WERI-Rb-1 (cell line): Measurements from ENCODE around the gene DIPK1B.

Experiments
- DNase-seq: peaks from one replicate; pipeline ENCODE4 v3.0.0-alpha.2; 2020
- H3K27ac ChIP-seq: fragments of 250-450 bp; sonication (Bioruptor Pico); 2 replicates; pipeline ENCODE4 v1.5.1; 2020; ENCODE audit warnings: mild to moderate bottlenecking, moderate library complexity
- H3K27me3 ChIP-seq: fragments of 250-450 bp; sonication (Bioruptor Pico); 2 replicates; pipeline ENCODE4 v1.5.1; 2021; ENCODE audit warnings: mild to moderate bottlenecking, low read depth, moderate library complexity; ENCODE audit not compliant: insufficient read depth, severe bottlenecking
- H3K36me3 ChIP-seq: fragments of 250-450 bp; sonication (Bioruptor Pico); 2 replicates; pipeline ENCODE4 v1.5.1; 2020; ENCODE audit warnings: mild to moderate bottlenecking, moderate library complexity
- H3K4me3 ChIP-seq: 2 replicates; pipeline ENCODE4 v1.5.1; 2011; ENCODE audit warnings: low read depth, mild to moderate bottlenecking, control low read depth, low read length
- H3K9me3 ChIP-seq: fragments of 250-450 bp; sonication (Bioruptor Pico); 2 replicates; pipeline ENCODE4 v1.5.1; 2021; ENCODE audit warnings: mild to moderate bottlenecking, moderate library complexity; ENCODE audit not compliant: severe bottlenecking
- TF ChIP-seq, protein P1 (sequence below): IDR thresholded peaks from 2 replicates; pipeline ENCODE4 v1.5.1; 2011; ENCODE audit warnings: low read depth, mild to moderate bottlenecking, control low read depth, inconsistent platforms, low read length

The DIPK1B gene

DNA sequence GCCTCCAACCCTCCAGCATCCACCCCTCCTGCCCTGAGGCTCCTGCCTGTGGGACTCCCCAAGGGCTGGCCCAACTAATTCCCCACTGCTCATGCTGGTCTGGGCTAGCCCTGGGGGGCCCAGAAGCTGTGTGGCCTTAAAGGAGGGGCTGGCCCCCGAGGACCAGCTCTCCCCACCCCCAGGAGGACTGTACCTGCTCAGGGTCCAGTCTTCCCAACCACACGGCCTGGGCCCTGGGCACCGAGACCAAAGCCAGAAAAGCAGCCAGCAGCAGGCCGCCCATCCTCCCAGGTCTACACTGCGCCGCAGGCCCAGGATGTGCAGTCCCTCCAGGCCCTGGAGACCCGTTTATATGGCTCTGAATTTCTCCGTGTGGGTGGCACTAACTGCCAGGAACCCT lies 35.8 kb downstream of the DIPK1B start, which contains the start of gene LCN6:
LCN6 (minus strand) TSS at position 325 of the 400 bp plus-strand sequence; CDS start at position 283, 42 bp downstream.
- TF ChIP-seq, protein P1, sequence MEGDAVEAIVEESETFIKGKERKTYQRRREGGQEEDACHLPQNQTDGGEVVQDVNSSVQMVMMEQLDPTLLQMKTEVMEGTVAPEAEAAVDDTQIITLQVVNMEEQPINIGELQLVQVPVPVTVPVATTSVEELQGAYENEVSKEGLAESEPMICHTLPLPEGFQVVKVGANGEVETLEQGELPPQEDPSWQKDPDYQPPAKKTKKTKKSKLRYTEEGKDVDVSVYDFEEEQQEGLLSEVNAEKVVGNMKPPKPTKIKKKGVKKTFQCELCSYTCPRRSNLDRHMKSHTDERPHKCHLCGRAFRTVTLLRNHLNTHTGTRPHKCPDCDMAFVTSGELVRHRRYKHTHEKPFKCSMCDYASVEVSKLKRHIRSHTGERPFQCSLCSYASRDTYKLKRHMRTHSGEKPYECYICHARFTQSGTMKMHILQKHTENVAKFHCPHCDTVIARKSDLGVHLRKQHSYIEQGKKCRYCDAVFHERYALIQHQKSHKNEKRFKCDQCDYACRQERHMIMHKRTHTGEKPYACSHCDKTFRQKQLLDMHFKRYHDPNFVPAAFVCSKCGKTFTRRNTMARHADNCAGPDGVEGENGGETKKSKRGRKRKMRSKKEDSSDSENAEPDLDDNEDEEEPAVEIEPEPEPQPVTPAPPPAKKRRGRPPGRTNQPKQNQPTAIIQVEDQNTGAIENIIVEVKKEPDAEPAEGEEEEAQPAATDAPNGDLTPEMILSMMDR = no peak

DNA sequence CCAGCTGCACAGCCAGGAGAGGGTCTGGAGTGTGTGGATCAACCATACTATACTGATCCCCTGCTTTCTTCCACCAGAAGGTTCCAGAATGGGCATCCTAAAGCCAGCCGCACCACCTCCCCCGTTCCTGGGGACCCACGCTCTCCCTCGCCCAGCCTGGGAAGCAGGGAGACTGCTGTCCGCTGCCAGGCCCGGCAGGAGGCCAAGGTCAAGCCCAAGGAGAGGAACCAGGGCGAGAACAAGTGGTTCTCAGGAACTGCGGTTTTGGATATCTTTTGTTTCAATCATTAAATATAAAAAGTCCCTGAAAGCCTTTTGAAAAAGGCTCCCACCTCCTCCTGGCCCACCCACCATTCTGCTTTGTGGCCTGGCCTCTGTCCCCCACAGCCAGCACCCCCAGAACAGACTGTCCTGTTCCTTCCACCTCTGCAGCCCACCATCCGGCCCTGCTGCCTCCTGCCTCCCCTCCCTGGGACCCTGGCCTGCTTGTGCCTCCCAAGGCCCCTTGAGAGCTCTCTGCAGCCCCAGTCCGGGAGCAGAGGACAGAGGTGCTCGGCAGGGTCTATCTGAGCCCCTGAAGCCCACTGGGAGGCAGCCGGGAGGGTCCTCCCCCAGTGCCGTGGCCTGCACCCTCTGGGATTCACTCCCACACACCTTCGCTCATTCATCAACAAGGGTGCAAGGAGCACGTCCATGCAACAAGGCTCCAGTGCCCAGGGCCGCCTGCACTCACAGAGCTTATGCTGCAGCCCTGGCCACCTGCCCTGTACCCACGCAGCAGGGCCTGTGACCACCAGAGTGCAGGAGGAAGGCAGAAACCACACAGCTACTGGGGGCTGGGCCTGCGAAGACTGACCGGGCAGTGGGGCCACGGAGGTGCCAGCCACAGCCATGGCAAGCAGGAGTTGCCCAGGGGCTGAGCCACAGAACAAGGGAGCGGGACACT lies 36.6 kb downstream of the DIPK1B start:
- TF ChIP-seq, protein P1 = no peak
- no peak for DNase-seq
- Histone ChIP-seq H3K36me3 (no peaks in the 10 kb centered on the region), H3K27ac (no peak overlapping the region), H3K9me3 (no peaks in the 10 kb centered on the region), H3K27me3 (no peaks in the 10 kb centered on the region), H3K4me3 (no peak overlapping the region)

More for the DNA sequence above, 35.8 kb downstream of the DIPK1B start, which contains the start of gene LCN6:
- no peak for DNase-seq
- Histone ChIP-seq H3K4me3 (no peak within 1 kb of the TSS), H3K27me3 (no peaks in the 10 kb centered on the region), H3K27ac (no peak within 1 kb of the TSS), H3K9me3 (no peaks in the 10 kb centered on the region), H3K36me3 (no peaks in the 10 kb centered on the region)

DNA sequence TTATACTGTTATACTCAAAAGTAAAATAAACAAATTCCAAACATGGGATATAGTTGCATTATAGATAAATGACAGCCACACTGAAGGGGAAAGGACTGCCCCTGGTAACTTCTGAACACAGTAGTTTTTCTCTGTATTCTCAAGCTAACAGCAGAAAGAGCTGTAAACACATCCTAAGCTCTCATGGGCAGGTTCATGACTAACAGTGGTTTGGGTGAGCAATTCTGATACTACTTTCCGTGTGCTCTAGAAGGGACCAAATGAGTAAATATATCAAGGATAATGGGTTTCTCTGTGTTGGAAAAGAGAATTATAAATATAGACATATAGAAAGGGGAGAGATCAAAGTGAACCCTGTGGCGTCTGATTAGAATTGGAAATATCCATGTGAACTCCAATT lies 38.2 kb downstream of the DIPK1B start:
- DNase-seq = no peak
- no peaks in the 10 kb centered on the region for H3K36me3 ChIP-seq
- H3K27ac ChIP-seq = no peak overlapping the region
- H3K4me3 ChIP-seq = no peak overlapping the region
- TF ChIP-seq, protein P1 = no peak
- H3K9me3 ChIP-seq = no peaks in the 10 kb centered on the region
- no peaks in the 10 kb centered on the region for H3K27me3 ChIP-seq

DNA sequence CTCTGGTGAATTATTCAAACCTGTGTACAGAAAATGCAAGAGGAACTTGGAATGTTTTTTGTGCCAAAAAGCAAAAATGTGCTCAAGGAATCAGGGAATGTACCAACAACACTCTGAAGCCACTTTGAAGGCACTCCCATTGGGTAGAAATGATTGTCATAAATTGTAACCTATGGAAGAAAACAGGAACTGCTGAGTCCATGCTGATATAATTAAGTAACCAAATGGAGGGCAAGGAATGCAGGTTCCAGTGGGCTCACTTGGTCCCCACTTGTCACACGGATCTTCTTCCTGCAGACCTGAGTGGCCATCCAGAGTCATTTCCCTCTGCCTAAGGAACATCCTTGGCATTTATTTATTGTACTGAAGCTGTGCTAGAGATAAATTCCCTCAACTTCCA lies 38.9 kb downstream of the DIPK1B start:
- no peaks in the 10 kb centered on the region for H3K27me3 ChIP-seq

DNA sequence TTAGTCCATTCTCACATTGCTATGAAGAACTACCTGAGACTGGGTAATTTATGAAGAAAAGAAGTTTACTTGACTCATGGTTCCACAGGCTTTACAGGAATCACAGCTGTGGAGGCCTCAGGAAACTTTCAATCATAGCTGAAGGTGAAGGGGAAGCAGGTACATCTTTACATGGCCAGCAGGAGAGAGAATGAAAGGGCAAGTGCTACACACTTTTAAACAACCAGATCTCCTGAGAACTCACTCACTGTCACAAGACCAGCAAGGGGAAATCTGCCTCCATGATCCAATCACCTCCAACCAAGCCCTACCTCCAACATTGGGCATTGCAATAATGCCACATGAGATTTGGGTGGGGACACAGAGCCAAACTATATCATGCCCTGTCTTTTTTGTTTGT lies 39.4 kb downstream of the DIPK1B start:
- Histone ChIP-seq H3K27me3 (no peaks in the 10 kb centered on the region), H3K9me3 (peaks cover 5% of the 10 kb centered on the region), H3K4me3 (no peak overlapping the region), H3K36me3 (no peaks in the 10 kb centered on the region), H3K27ac (no peak overlapping the region)
- no peak for DNase-seq
- TF ChIP-seq, protein P1 = no peak

More for the DNA sequence above, 38.9 kb downstream of the DIPK1B start:
- no peak for DNase-seq
- Histone ChIP-seq H3K9me3 (peaks cover 1% of the 10 kb centered on the region), H3K27ac (no peak overlapping the region), H3K4me3 (no peak overlapping the region), H3K36me3 (no peaks in the 10 kb centered on the region)
- TF ChIP-seq, protein P1 = no peak
